Brain microvascular endothelial cell (primary cell): ENCODE data around the gene INSR.

Experiments
- DNase-seq: peaks from one replicate; pipeline ENCODE4 v3.0.0-alpha.2; 2020
- H3K27ac ChIP-seq: fragments of 250-450 bp; sonication (Bioruptor Pico); 2 replicates; pipeline ENCODE4 v1.5.1; 2020; ENCODE audit warnings: mild to moderate bottlenecking, moderate library complexity
- H3K27me3 ChIP-seq: fragments of 250-450 bp; sonication (Bioruptor Pico); replicated peaks from 2 replicates; pipeline ENCODE4 v1.5.1; 2020; ENCODE audit warnings: mild to moderate bottlenecking
- H3K36me3 ChIP-seq: fragments of 250-450 bp; sonication (Bioruptor Pico); replicated peaks from 2 replicates; pipeline ENCODE4 v1.5.1; 2020; ENCODE audit warnings: mild to moderate bottlenecking
- H3K4me3 ChIP-seq: 2 replicates; pipeline ENCODE4 v1.5.1; 2011; ENCODE audit warnings: low read depth, mild to moderate bottlenecking, control low read depth, low read length, moderate library complexity
- CTCF ChIP-seq: IDR thresholded peaks from 2 replicates; pipeline ENCODE4 v1.5.1; 2011; ENCODE audit warnings: low read depth, mild to moderate bottlenecking, moderate library complexity, low read length, control low read depth, inconsistent platforms; ENCODE audit errors: missing control alignments
- in situ Hi-C: cut with HindIII; loops from 2 replicates; pipeline ENCODE4 v1.10.0; 2017; ENCODE audit warnings: low sequenced_read_pairs, low pct_ligation_motif_present

Gene INSR

GRCh38 chr19:7074705-7075282 is 219.4 kb downstream of the INSR start:
- no peak overlapping the region for H3K4me3 ChIP-seq
- H3K36me3 ChIP-seq: peaks cover 69% of the 10 kb centered on the region
- DNase-seq: no peak
- no peak for TF ChIP-seq CTCF
- H3K27ac ChIP-seq: no peak overlapping the region
- H3K27me3 ChIP-seq: no peaks in the 10 kb centered on the region
- in situ Hi-C loops: no loop called here

- in situ Hi-C loops: no loop called here
Observed at GRCh38 chr19:7072541-7072940, 221.7 kb downstream of the INSR start.

DNA sequence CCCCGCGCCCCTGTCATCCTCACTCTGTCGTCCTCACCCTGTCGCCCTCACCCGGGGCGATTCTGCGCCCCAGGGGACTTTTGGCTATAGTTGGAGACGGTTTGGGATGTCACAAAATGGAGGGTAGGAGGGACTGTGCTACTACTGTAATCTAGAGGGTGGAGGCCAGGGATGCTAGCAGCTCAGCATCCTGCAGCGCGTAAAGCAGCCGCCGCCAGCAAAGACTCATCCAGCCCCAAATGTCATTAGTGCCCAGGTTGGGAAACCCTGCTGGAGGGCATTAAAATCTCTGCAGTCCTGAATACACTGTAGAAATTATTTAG is 224.3 kb downstream of the INSR start:
- H3K27me3 ChIP-seq: no peaks in the 10 kb centered on the region
- in situ Hi-C loops: no loop called here
- H3K4me3 ChIP-seq: peak overlapping the region; percentile 94
- peaks cover 23% of the 10 kb centered on the region for H3K36me3 ChIP-seq
- H3K27ac ChIP-seq: peak overlapping the region; percentile 75
- DNase-seq: no peak
- TF ChIP-seq CTCF: no peak

More at GRCh38 chr19:7072541-7072940, 221.7 kb downstream of the INSR start:
- Histone ChIP-seq H3K36me3 (peaks cover 49% of the 10 kb centered on the region), H3K27me3 (no peaks in the 10 kb centered on the region), H3K4me3 (no peak overlapping the region), H3K27ac (no peak overlapping the region)
- TF ChIP-seq CTCF: no peak
- DNase-seq: no peak

DNA sequence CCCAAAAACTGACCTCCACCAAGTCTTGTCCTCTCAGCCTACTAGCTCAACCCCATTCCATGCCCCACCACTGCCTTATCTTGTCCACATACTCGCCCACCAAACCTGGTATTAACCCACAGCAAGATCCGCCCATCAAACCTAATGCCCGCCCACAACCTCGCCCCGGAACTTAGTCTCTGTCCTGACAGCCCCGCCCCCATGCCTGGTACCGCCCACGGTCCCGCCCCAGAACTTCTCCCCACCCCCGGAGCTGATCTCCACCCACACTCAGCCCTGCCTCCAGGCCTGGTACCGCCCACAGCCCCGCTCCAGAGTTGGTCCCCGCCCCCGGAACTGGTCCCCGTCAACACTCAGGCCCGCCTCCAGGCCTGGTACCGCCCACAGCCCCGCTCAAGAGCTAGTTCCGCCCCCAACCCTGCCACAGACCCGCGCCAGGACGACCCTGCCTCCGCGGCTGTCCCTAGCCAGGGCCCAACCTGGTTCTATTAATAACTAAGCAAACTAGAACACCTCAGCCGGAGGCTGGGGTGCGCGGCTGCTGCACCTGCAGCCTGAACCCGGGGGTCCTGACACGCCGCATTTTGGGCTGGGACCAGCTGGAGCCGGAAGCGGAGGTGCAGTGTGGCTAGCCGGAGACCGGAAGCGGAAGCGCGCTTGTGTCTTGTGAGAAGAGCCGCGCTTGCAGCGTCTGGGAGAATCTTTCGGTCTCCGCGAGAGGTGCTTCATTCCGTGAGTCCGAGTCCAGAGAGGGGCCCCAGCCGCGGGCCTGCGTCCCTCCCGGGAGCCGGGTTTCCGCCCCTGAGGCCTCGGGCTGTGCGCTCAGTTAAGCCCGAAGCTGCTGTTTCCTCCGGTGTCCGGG is 224.9 kb downstream of the INSR start, which contains the start of gene ZNF557:
TSS of gene ZNF557 (plus strand) at position 662 of the 862 bp plus-strand sequence. CDS start 5,372 bp downstream, outside the sequence.
- Histone ChIP-seq H3K27me3 (no peaks in the 10 kb centered on the region), H3K36me3 (peaks cover 21% of the 10 kb centered on the region), H3K27ac (peak within 1 kb of the TSS; percentile 75), H3K4me3 (peak within 1 kb of the TSS; percentile 94)
- DNase-seq: peak; percentile 97
- in situ Hi-C loops: no loop called here
- no peak for TF ChIP-seq CTCF

GRCh38 chr19:7068599-7068998 is 225.6 kb downstream of the INSR start:
- in situ Hi-C loops: no loop called here
- no peak for TF ChIP-seq CTCF
- Histone ChIP-seq H3K27ac (no peak overlapping the region), H3K27me3 (no peaks in the 10 kb centered on the region), H3K4me3 (no peak overlapping the region), H3K36me3 (peaks cover 17% of the 10 kb centered on the region)
- no peak for DNase-seq
